H1 (cell line): ENCODE data around the gene MEA1. TPM values are rescaled to one million over a fixed set of nuclear protein-coding genes. Genes with fewer than 3 reads are reported as not detected.
A peak's percentile ranks its signal among the peaks of the same experiment; 100 is the strongest.

Experiments
- CTCF ChIA-PET: fragments of 300-600 bp; sonication (Branson Sonifier 250); formaldehyde crosslinking; loops from one replicate; lab custom pipeline; 2021; ENCODE audit not compliant: partially characterized antibody; lab: Charles Lee
- POLR2A ChIA-PET: fragments of 300-600 bp; sonication (Branson Sonifier 250); formaldehyde crosslinking; loops from one replicate; lab custom pipeline; 2021; ENCODE audit warnings: inconsistent platforms; ENCODE audit not compliant: partially characterized antibody; lab: Charles Lee
- DNase-seq, 2 experiments: peaks; one replicate each; pipeline versions ENCODE4 v3.0.0 to v3.0.0-alpha.2; 2010 to 2022; ENCODE audit warnings: low spot score in 2 of 2, low read depth in 1 of 2, mixed read lengths in 1 of 2
- FAIRE-seq: peaks from 2 replicates; lab custom pipeline; 2011; peaks lifted over from hg19 to GRCh38; lab: Jason Lieb, UNC
- H2AFZ ChIP-seq: 2 replicates; pipeline ENCODE4 v1.8.1; 2012; ENCODE audit warnings: low read length, inconsistent platforms
- H2AK5ac ChIP-seq: 2 replicates; pipeline ENCODE4 v1.6.1; 2013; ENCODE audit warnings: low read depth, low read length
- H2BK120ac ChIP-seq: replicated peaks from 2 replicates; pipeline ENCODE3; 2013; ENCODE audit warnings: low read depth, low read length, inconsistent platforms
- H2BK12ac ChIP-seq: 2 replicates; pipeline ENCODE4 v1.6.1; 2013; ENCODE audit warnings: low read depth, low read length
- H2BK15ac ChIP-seq: 2 replicates; pipeline ENCODE4 v1.6.1; 2013; ENCODE audit warnings: low read length
- H2BK20ac ChIP-seq: 2 replicates; pipeline ENCODE4 v1.6.1; 2013; ENCODE audit warnings: low read length
- H2BK5ac ChIP-seq: 2 replicates; pipeline ENCODE4 v1.6.1; 2013; ENCODE audit warnings: low read depth, low read length
- H3K14ac ChIP-seq: 2 replicates; pipeline ENCODE4 v1.6.1; 2013; ENCODE audit warnings: inconsistent platforms; ENCODE audit not compliant: insufficient read length
- H3K18ac ChIP-seq: 2 replicates; pipeline ENCODE4 v1.6.1; 2013; ENCODE audit warnings: low read length; ENCODE audit errors: extremely low read depth
- H3K23ac ChIP-seq: 2 replicates; pipeline ENCODE4 v1.6.1; 2013; ENCODE audit warnings: inconsistent platforms; ENCODE audit not compliant: insufficient read length
- H3K23me2 ChIP-seq: 2 replicates; pipeline ENCODE4 v1.6.1; 2013; ENCODE audit warnings: low read depth, low read length
- H3K27ac ChIP-seq: 2 replicates; pipeline ENCODE4 v1.6.1; 2011; ENCODE audit warnings: low read depth, low read length, inconsistent platforms
- H3K27me3 ChIP-seq, 4 experiments: replicated peaks in 1 of 4; 1 replicate in 1 of 4; 2 replicates in 3 of 4; pipeline versions ENCODE4 v1.6.1 to v1.8.1; 2011 to 2013; ENCODE audit warnings: low read length in 3 of 4, mild to moderate bottlenecking in 3 of 4, inconsistent platforms in 2 of 4, mixed read lengths in 2 of 4, moderate library complexity in 1 of 4; ENCODE audit not compliant: control insufficient read depth in 3 of 4, insufficient read depth in 3 of 4; ENCODE audit errors: extremely low read depth in 1 of 4
- H3K36me3 ChIP-seq, 4 experiments: 2 replicates each; pipeline versions ENCODE4 v1.6.1 to v1.8.1; 2011 to 2013; ENCODE audit warnings: mild to moderate bottlenecking in 4 of 4, low read length in 3 of 4, moderate library complexity in 2 of 4, control low read depth in 1 of 4, inconsistent platforms in 1 of 4; ENCODE audit not compliant: insufficient read depth in 4 of 4, control insufficient read depth in 2 of 4
- H3K4ac ChIP-seq: replicated peaks from 2 replicates; pipeline ENCODE3; 2013; ENCODE audit warnings: low read length, low read depth, mixed read lengths, inconsistent platforms; ENCODE audit not compliant: insufficient read length
- H3K4me1 ChIP-seq, 4 experiments: replicated peaks in 1 of 4; 1 replicate in 1 of 4; 2 replicates in 3 of 4; pipeline versions ENCODE4 v1.6.1 to v1.8.1; 2011 to 2013; ENCODE audit warnings: low read length in 3 of 4, inconsistent platforms in 2 of 4, mixed read lengths in 1 of 4; ENCODE audit not compliant: insufficient read depth in 4 of 4, control insufficient read depth in 3 of 4
- H3K4me2 ChIP-seq, 2 experiments: 2 replicates each; pipeline versions ENCODE4 v1.6.1 to v1.8.1; 2011 to 2013; ENCODE audit warnings: low read depth in 2 of 2, low read length in 2 of 2, control low read depth in 1 of 2, inconsistent platforms in 1 of 2, mild to moderate bottlenecking in 1 of 2; ENCODE audit not compliant: insufficient read depth in 1 of 2
- H3K4me3 ChIP-seq, 4 experiments: fragments of 200-600, 300-600 bp in 1 of 4; sonication (generic), shearing (Covaris generic), sonication (Bioruptor Twin) in 1 of 4; 2 replicates each; pipeline versions ENCODE4 v1.5.1 to v1.8.1; 2011 to 2016; ENCODE audit warnings: low read length in 4 of 4, low read depth in 3 of 4, control low read depth in 2 of 4, inconsistent platforms in 2 of 4, mild to moderate bottlenecking in 2 of 4, mixed read lengths in 1 of 4, moderate library complexity in 1 of 4; ENCODE audit not compliant: insufficient read depth in 2 of 4; ENCODE audit errors: extremely low read depth in 1 of 4
- H3K56ac ChIP-seq: replicated peaks from 2 replicates; pipeline ENCODE3; 2013; ENCODE audit warnings: low read depth, mild to moderate bottlenecking, mixed read lengths, low read length, inconsistent platforms; ENCODE audit not compliant: insufficient read length
- H3K79me1 ChIP-seq: 2 replicates; pipeline ENCODE4 v1.6.1; 2013; ENCODE audit warnings: low read depth, low read length, control low read depth
- H3K79me2 ChIP-seq, 2 experiments: 2 replicates each; pipeline versions ENCODE4 v1.6.1 to v1.8.1; 2012 to 2013; ENCODE audit warnings: low read length in 2 of 2, mild to moderate bottlenecking in 2 of 2, inconsistent platforms in 1 of 2; ENCODE audit not compliant: insufficient read depth in 2 of 2, control insufficient read depth in 1 of 2
- H3K9ac ChIP-seq, 4 experiments: replicated peaks in 1 of 4; 1 replicate in 1 of 4; 2 replicates in 3 of 4; pipeline versions ENCODE4 v1.6.1 to v1.8.1; 2011 to 2013; ENCODE audit warnings: low read depth in 3 of 4, low read length in 3 of 4, control low read depth in 2 of 4, mild to moderate bottlenecking in 2 of 4, moderate library complexity in 2 of 4, inconsistent platforms in 1 of 4; ENCODE audit errors: extremely low read depth in 1 of 4
- H3K9me3 ChIP-seq, 2 experiments: 2 replicates each; pipeline versions ENCODE4 v1.6.1 to v1.8.1; 2012 to 2013; ENCODE audit warnings: mild to moderate bottlenecking in 2 of 2, moderate library complexity in 2 of 2, control low read depth in 1 of 2, inconsistent platforms in 1 of 2, low read depth in 1 of 2, low read length in 1 of 2, mixed read lengths in 1 of 2; ENCODE audit not compliant: insufficient read depth in 2 of 2
- H4K20me1 ChIP-seq, 2 experiments: replicated peaks in 1 of 2; 2 replicates each; pipeline versions ENCODE3 to v1.8.1; 2011 to 2013; ENCODE audit warnings: inconsistent platforms in 2 of 2, low read length in 2 of 2, mild to moderate bottlenecking in 1 of 2; ENCODE audit not compliant: insufficient read depth in 2 of 2, control insufficient read depth in 1 of 2
- H4K5ac ChIP-seq: 2 replicates; pipeline ENCODE4 v1.6.1; 2013; ENCODE audit warnings: low read length, low read depth, mixed read lengths, inconsistent platforms; ENCODE audit not compliant: insufficient read length
- H4K8ac ChIP-seq: 2 replicates; pipeline ENCODE4 v1.8.0; 2013; ENCODE audit warnings: mild to moderate bottlenecking, moderate library complexity, low read length, inconsistent platforms; ENCODE audit not compliant: insufficient read depth; ENCODE audit errors: extremely low read depth
- H4K91ac ChIP-seq: replicated peaks from 2 replicates; pipeline ENCODE3; 2013; ENCODE audit warnings: low read length, mixed read lengths, inconsistent platforms; ENCODE audit not compliant: insufficient read length
- CBX5 ChIP-seq: fragments of 300-800, 300-1000 bp; sonication (generic); IDR thresholded peaks from 2 replicates; pipeline ENCODE4 v1.7.1; 2016; ENCODE audit warnings: antibody characterized with exemption, low read length, low read depth
- HDAC2 ChIP-seq, 2 experiments: fragments of 300-600 bp in 1 of 2; sonication (generic) in 1 of 2; IDR thresholded peaks; 2 replicates each; pipeline ENCODE4 v1.6.1; 2011 to 2012; ENCODE audit warnings: low read depth in 2 of 2, low read length in 2 of 2, mild to moderate bottlenecking in 2 of 2, moderate library complexity in 2 of 2, borderline replicate concordance in 1 of 2, inconsistent platforms in 1 of 2
- KDM5A ChIP-seq: fragments of 200-600 bp; IDR thresholded peaks from 2 replicates; pipeline ENCODE4 v1.7.1; 2012; ENCODE audit warnings: mild to moderate bottlenecking, low read length, inconsistent platforms, mixed read lengths
- SIX5 ChIP-seq: IDR thresholded peaks from 2 replicates; pipeline ENCODE4 v1.6.1; 2011; ENCODE audit warnings: mild to moderate bottlenecking, low read depth, low read length
- SUZ12 ChIP-seq: fragments of 200-600 bp; sonication (generic); IDR thresholded peaks from 2 replicates; pipeline ENCODE4 v1.6.1; 2012; ENCODE audit warnings: mild to moderate bottlenecking, inconsistent platforms, low read length, moderate library complexity, mixed read lengths
- WGBS, 2 experiments: shearing (Covaris generic) in 1 of 2; methylation state at CpG; one replicate each; pipeline versions ENCODE4 v1.1.6 to v1.1.7; 2013 to 2015; ENCODE audit warnings: low lambda C conversion rate in 2 of 2, mixed read lengths in 2 of 2, inconsistent platforms in 1 of 2, low coverage in 1 of 2, missing lambda C conversion rate in 1 of 2; ENCODE audit not compliant: insufficient replicate concordance in 2 of 2, insufficient coverage in 1 of 2, insufficient read length in 1 of 2; ENCODE audit errors: extremely low coverage in 1 of 2, missing lambda C conversion rate in 1 of 2; 5-methylcytosine and 5-hydroxymethylcytosine counted together
- polyA plus RNA-seq, 7 experiments: library from polyadenylated mRNA; depleted of rRNA in 3 of 7; stranded (reverse) in 5 of 7; unstranded in 2 of 7; fragments of >200 nt in 5 of 7; fragments of 200-250 nt in 2 of 7; gene quantifications; 1 replicate in 5 of 7; 2 replicates in 1 of 7; 4 replicates in 1 of 7; pipeline versions ENCODE4 v1.2.1 to v1.2.3, GENCODE V29; 2011 to 2013; ENCODE audit warnings: missing spikeins in 2 of 7, mixed read lengths in 2 of 7
- total RNA-seq: library from RNA; stranded (reverse); fragmentation: NEBNext Ultra II Directional; extraction: Animal tissue kit (Norgen Biotek cat#: 25700); gene quantifications from 2 replicates; pipeline ENCODE4 v1.2.1, GENCODE V29; 2021
- TF ChIP-seq, protein P1 (sequence below): IDR thresholded peaks from 2 replicates; pipeline ENCODE4 v1.6.1; 2012; ENCODE audit warnings: inconsistent platforms

The MEA1 gene
- total and polyA plus RNA-seq, 2 of the 8 experiments (the other 6 are each of a cell fraction or from before 2014, with no cell fraction given) = 94.2 to 96.4 TPM

DNA sequence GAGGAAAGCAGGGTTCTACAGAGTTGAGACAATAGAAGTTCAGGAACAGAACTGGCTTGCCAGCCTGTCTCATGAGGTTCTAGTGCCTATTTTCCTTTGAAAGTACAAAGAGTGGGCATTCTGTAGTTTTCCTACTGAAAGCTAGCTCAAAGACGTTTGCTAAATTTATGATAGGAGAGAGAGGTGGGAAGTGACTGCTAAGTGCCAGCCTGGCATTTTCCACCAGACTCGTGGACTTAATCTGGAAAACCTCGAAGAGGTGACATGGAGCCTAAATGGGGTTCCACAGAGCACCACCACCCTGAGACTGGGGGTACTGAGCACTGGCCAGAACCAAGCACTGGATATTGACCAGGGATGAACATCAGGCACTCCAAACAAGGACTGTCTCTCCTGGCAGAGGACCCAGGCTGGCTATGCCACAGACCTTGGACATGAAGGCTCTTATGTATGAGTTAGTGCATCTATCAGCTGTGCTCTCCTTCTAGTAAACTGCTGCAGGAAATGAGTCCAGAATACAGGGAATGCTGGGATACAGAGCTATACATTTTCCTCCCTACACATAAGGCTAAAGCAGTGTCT lies 41.9 kb downstream of the MEA1 start:
- no peak for FAIRE-seq
- H2BK5ac ChIP-seq = 0 out of 2 replicates have a peak overlapping the region, but pooled peaks have one; percentile 35
- CTCF ChIA-PET = interaction anchor here (0.5 to 4.2 kb wide), 7 partner anchors 8 to 1124 kb away, joined by 3 to 11 read pairs (median 3); no protein-coding TSS in a partner anchor
- no peak overlapping the region for H3K4me2 ChIP-seq
- H4K5ac ChIP-seq = no peak overlapping the region
- no peak overlapping the region for H4K8ac ChIP-seq
- POLR2A ChIA-PET = interaction anchor here (0.9 to 5.9 kb wide), 3 partner anchors 7 to 82 kb away, joined by 3 to 29 read pairs (median 11); partner anchors contain the start of genes CUL7, PEX6 and PPP2R5D
- 0 out of 2 replicates have a peak overlapping the region, but pooled peaks have one; percentile 11 for H2BK12ac ChIP-seq
- no peaks in the 10 kb centered on the region for H4K20me1 ChIP-seq
- H3K18ac ChIP-seq = no peak overlapping the region
- H3K4me1 ChIP-seq = no peaks in the 10 kb centered on the region
- no peak overlapping the region for H3K56ac ChIP-seq
- no peak overlapping the region for H3K9ac ChIP-seq
- H3K4me3 ChIP-seq = no peak overlapping the region
- no peak for DNase-seq
- 85% methylated on average over 3 of the region's 3 CpGs; no CpG with 5 or more reads in 1 of the 2 experiments for WGBS, 2 experiments
- no peak overlapping the region for H3K23ac ChIP-seq
- H3K79me1 ChIP-seq = no peaks in the 10 kb centered on the region; the same call in none of the 2 replicates
- H3K4ac ChIP-seq = no peak overlapping the region
- no peak overlapping the region for H4K91ac ChIP-seq
- H3K36me3 ChIP-seq = no peaks in the 10 kb centered on the region; a peak in 1 of 8 replicates
- H2BK20ac ChIP-seq = no peak overlapping the region
- no peaks in the 10 kb centered on the region for H3K27me3 ChIP-seq
- H2AK5ac ChIP-seq = no peak overlapping the region
- H2BK15ac ChIP-seq = no peak overlapping the region
- no peaks in the 10 kb centered on the region for H3K9me3 ChIP-seq
- H3K27ac ChIP-seq = no peak overlapping the region
- no peak overlapping the region for H2AFZ ChIP-seq
- no peaks in the 10 kb centered on the region for H3K79me2 ChIP-seq
- no peaks in the 10 kb centered on the region for H3K23me2 ChIP-seq
- no peak overlapping the region for H2BK120ac ChIP-seq
- no peak overlapping the region for H3K14ac ChIP-seq
- no peak for TF ChIP-seq SUZ12
- TF ChIP-seq KDM5A = no peak
- no peak for TF ChIP-seq SIX5
- TF ChIP-seq HDAC2 (IDR thresholded peaks at IDR 0.05; ENCODE audit: borderline replicate concordance in 1 of 2, low read depth in 2 of 2, low read length in 2 of 2) = no peak
- TF ChIP-seq, protein P1, sequence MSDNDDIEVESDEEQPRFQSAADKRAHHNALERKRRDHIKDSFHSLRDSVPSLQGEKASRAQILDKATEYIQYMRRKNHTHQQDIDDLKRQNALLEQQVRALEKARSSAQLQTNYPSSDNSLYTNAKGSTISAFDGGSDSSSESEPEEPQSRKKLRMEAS = no peak
- no peak for TF ChIP-seq CBX5
